ENCODE data around the gene NWD2.

Gene NWD2

GRCh38 chr4:37434469-37434868 is 189.9 kb downstream of the NWD2 start:
- DNase-seq (ENCODE audit: extremely low spot score, insufficient read length, low read depth) (no peak), FAIRE-seq (no peak)

- FAIRE-seq = peak; percentile 12
- DNase-seq (ENCODE audit: extremely low spot score, insufficient read length, low read depth) = no peak
Observed at GRCh38 chr4:37436546-37436945, 192.0 kb downstream of the NWD2 start.

GRCh38 chr4:37437163-37437562 is 192.6 kb downstream of the NWD2 start:
- DNase-seq (ENCODE audit: extremely low spot score, insufficient read length, low read depth) (no peak), FAIRE-seq (no peak)

GRCh38 chr4:37438564-37439279 is 194.2 kb downstream of the NWD2 start:
- DNase-seq (ENCODE audit: extremely low spot score, insufficient read length, low read depth) (no peak), FAIRE-seq (no peak)

GRCh38 chr4:37439809-37440474 is 195.4 kb downstream of the NWD2 start:
- DNase-seq (ENCODE audit: extremely low spot score, insufficient read length, low read depth) = no peak
- no peak for FAIRE-seq

GRCh38 chr4:37440501-37440900 is 196.0 kb downstream of the NWD2 start:
- FAIRE-seq (no peak), DNase-seq (ENCODE audit: extremely low spot score, insufficient read length, low read depth) (no peak)

GRCh38 chr4:37441231-37442061 is 196.9 kb downstream of the NWD2 start:
- FAIRE-seq = no peak

GRCh38 chr4:37442062-37442323 is 197.4 kb downstream of the NWD2 start:
- FAIRE-seq (no peak), DNase-seq (ENCODE audit: extremely low spot score, insufficient read length, low read depth) (no peak)

More at GRCh38 chr4:37441231-37442061, 196.9 kb downstream of the NWD2 start:
- no peak for DNase-seq (ENCODE audit: extremely low spot score, insufficient read length, low read depth)

- no peak for DNase-seq (ENCODE audit: extremely low spot score, insufficient read length, low read depth)
- no peak for FAIRE-seq
Observed at GRCh38 chr4:37443137-37443536, 198.6 kb downstream of the NWD2 start.

- FAIRE-seq (no peak), DNase-seq (ENCODE audit: extremely low spot score, insufficient read length, low read depth) (no peak)
Observed at GRCh38 chr4:37445023-37445422, 200.5 kb downstream of the NWD2 start.

- FAIRE-seq = no peak
- DNase-seq (ENCODE audit: extremely low spot score, insufficient read length, low read depth) = no peak
Observed at GRCh38 chr4:37446016-37446415, 201.5 kb downstream of the NWD2 start.

GRCh38 chr4:37447886-37448285 is 203.3 kb downstream of the NWD2 start:
- FAIRE-seq (no peak), DNase-seq (ENCODE audit: extremely low spot score, insufficient read length, low read depth) (no peak)

- FAIRE-seq (no peak), DNase-seq (ENCODE audit: extremely low spot score, insufficient read length, low read depth) (no peak)
Observed at GRCh38 chr4:37450309-37450708, 205.8 kb downstream of the NWD2 start.

- FAIRE-seq (no peak), DNase-seq (ENCODE audit: extremely low spot score, insufficient read length, low read depth) (no peak)
Observed at GRCh38 chr4:37450911-37451310, 206.4 kb downstream of the NWD2 start.

GRCh38 chr4:37451656-37452055 is 207.1 kb downstream of the NWD2 start:
- FAIRE-seq = no peak
- DNase-seq (ENCODE audit: extremely low spot score, insufficient read length, low read depth) = no peak

- FAIRE-seq (peak; percentile 86), DNase-seq (ENCODE audit: extremely low spot score, insufficient read length, low read depth) (peak; percentile 35)
Observed at GRCh38 chr4:37452952-37453280, 208.4 kb downstream of the NWD2 start.

GRCh38 chr4:37453281-37453998 is 208.9 kb downstream of the NWD2 start:
- DNase-seq (ENCODE audit: extremely low spot score, insufficient read length, low read depth) (no peak), FAIRE-seq (no peak)

- no peak for FAIRE-seq
- DNase-seq (ENCODE audit: extremely low spot score, insufficient read length, low read depth) = no peak
Observed at GRCh38 chr4:37453999-37454800, 209.7 kb downstream of the NWD2 start.

GRCh38 chr4:37455301-37456131 is 211.0 kb downstream of the NWD2 start:
- DNase-seq (ENCODE audit: extremely low spot score, insufficient read length, low read depth) = no peak
- FAIRE-seq = no peak
